Neural progenitor cell (in vitro differentiated cells): ENCODE measurements around the gene PPP2R2C.

Experiments
- CTCF ChIP-seq: fragments of 200-600 bp; sonication (generic); IDR thresholded peaks from 2 replicates; pipeline ENCODE4 v1.5.1; 2017; ENCODE audit warnings: antibody characterized with exemption, mild to moderate bottlenecking
- EZH2phosphoT487 ChIP-seq: fragments of 200-600 bp; sonication (generic); IDR thresholded peaks from 2 replicates; pipeline ENCODE4 v1.6.1; 2017; ENCODE audit warnings: antibody characterized with exemption

DNA sequence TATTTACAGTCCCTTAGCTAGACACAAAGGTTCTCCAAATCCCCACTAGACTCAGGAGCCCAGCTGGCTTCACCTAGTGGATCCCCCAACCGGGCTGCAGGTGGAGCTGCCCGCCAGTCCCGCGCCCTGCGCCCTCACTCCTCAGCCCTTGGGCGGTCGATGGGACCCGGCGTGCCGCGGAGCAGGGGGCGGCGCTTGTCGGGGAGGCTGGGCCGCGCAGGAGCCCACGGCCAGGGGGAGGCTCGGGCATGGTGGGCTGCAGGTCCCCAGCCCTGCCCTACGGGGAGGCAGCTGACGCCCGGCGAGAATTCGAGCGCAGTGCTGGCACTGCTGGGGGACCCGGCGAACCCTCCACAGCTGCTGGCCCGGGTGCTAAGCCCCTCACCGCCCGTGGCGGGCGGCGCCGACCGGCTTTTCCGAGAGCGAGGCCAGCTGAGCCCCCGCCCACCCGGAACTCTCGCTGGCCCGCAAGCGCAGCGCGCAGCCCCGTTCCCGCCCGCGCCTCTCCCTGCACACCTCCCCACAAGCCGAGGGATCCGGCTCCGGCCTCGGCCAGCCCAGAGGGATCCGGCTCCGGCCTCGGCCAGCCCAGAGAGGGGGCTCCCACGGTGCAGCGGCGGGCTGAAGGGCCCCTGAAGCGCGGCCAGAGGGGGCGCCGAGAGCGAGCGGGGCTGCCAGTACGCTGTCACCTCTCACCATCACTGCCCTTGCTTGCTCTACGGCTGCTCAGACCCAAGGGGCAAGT, 163.3 kb downstream of the PPP2R2C start:
- TF ChIP-seq EZH2phosphoT487, result no peak
- TF ChIP-seq CTCF, result peak; percentile 36
